ENCODE data around the gene KRT77. TPM values are rescaled to one million over a fixed set of nuclear protein-coding genes. Genes with fewer than 3 reads are reported as not detected.

The KRT77 gene
- total RNA-seq, 1 experiment from 2014 or later = not detected

- H3K4me1 Mint-ChIP-seq = no peaks in the 10 kb centered on the region
- no peak overlapping the region for H3K27ac Mint-ChIP-seq
- ChIA-PET CTCF (interaction anchor here (1.0 kb wide), 1 partner anchor 150 kb away, joined by 3 read pairs; no protein-coding TSS in a partner anchor), POLR2A (no interaction called here)
- DNase-seq (ENCODE audit: low spot score) = no peak
- peaks cover 19% of the 10 kb centered on the region for H3K27me3 Mint-ChIP-seq (ENCODE audit: low read depth)
- ATAC-seq = no peak
- H3K4me3 Mint-ChIP-seq = no peak overlapping the region
- peaks cover 5% of the 10 kb centered on the region; the same call in 1 of the 2 replicates for H3K9me3 Mint-ChIP-seq
- H3K36me3 Mint-ChIP-seq = no peaks in the 10 kb centered on the region
- TF ChIP-seq CTCF (IDR thresholded peaks at IDR 0.05) (no peak), ZNF121 (CRISPR knock-in tag; IDR thresholded peaks at IDR 0.05) (no peak), SMAD4 (CRISPR knock-in tag; IDR thresholded peaks at IDR 0.05) (no peak), SMAD3 (CRISPR knock-in tag; IDR thresholded peaks at IDR 0.05; ENCODE audit: borderline replicate concordance) (no peak), ZBTB21 (CRISPR knock-in tag; IDR thresholded peaks at IDR 0.05; ENCODE audit: borderline replicate concordance) (no peak), NR2C2 (CRISPR knock-in tag; IDR thresholded peaks at IDR 0.05) (no peak), NFATC4 (CRISPR knock-in tag; IDR thresholded peaks at IDR 0.05) (no peak), ZNF423 (CRISPR knock-in tag; IDR thresholded peaks at IDR 0.05) (no peak), ZNF671 (CRISPR knock-in tag; IDR thresholded peaks at IDR 0.05) (no peak), ATF3 (CRISPR knock-in tag; conservative IDR thresholded peaks at IDR 0.05) (no peak), E2F1 (CRISPR knock-in tag; IDR thresholded peaks at IDR 0.05) (no peak), FOXK1 (CRISPR knock-in tag; IDR thresholded peaks at IDR 0.05) (no peak), KAT7 (CRISPR knock-in tag; IDR thresholded peaks at IDR 0.05; ENCODE audit: borderline replicate concordance) (no peak)
- TF ChIP-seq, protein P1, sequence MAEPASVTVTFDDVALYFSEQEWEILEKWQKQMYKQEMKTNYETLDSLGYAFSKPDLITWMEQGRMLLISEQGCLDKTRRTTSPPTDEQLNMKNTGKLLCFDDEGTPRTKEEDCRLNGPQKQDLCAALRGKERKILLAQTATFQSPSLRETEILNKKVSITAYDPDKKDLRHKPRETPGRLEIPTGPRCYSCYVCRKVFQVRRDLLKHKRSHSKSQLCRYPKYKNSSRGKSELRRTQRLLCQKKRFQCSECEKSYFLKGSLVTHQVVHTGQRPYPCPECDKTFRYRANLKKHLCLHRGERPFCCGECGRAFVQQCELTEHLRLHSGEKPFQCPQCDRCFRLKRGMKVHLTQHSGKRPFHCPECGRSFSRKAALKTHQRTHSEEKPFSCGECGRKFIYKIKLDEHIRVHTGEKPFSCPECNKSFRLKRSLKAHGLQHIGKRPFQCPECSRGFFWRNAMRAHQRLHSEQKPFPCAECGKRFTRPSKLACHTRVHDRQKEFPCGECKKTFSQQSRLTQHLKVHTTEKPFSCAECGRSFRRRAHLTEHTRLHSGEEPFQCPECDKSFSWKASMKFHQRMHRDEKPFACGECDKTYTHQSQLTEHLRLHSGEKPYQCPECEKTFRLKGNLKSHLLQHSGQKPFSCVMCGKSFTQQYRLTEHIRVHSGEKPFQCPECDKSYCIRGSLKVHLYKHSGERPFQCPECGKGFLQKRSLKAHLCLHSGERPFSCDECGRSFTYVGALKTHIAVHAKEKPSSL (CRISPR knock-in tag; conservative IDR thresholded peaks at IDR 0.05) = no peak
- TF ChIP-seq, protein P2, sequence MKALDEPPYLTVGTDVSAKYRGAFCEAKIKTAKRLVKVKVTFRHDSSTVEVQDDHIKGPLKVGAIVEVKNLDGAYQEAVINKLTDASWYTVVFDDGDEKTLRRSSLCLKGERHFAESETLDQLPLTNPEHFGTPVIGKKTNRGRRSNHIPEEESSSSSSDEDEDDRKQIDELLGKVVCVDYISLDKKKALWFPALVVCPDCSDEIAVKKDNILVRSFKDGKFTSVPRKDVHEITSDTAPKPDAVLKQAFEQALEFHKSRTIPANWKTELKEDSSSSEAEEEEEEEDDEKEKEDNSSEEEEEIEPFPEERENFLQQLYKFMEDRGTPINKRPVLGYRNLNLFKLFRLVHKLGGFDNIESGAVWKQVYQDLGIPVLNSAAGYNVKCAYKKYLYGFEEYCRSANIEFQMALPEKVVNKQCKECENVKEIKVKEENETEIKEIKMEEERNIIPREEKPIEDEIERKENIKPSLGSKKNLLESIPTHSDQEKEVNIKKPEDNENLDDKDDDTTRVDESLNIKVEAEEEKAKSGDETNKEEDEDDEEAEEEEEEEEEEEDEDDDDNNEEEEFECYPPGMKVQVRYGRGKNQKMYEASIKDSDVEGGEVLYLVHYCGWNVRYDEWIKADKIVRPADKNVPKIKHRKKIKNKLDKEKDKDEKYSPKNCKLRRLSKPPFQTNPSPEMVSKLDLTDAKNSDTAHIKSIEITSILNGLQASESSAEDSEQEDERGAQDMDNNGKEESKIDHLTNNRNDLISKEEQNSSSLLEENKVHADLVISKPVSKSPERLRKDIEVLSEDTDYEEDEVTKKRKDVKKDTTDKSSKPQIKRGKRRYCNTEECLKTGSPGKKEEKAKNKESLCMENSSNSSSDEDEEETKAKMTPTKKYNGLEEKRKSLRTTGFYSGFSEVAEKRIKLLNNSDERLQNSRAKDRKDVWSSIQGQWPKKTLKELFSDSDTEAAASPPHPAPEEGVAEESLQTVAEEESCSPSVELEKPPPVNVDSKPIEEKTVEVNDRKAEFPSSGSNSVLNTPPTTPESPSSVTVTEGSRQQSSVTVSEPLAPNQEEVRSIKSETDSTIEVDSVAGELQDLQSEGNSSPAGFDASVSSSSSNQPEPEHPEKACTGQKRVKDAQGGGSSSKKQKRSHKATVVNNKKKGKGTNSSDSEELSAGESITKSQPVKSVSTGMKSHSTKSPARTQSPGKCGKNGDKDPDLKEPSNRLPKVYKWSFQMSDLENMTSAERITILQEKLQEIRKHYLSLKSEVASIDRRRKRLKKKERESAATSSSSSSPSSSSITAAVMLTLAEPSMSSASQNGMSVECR (CRISPR knock-in tag; IDR thresholded peaks at IDR 0.05; ENCODE audit: borderline replicate concordance) = no peak
- TF ChIP-seq, protein P3, sequence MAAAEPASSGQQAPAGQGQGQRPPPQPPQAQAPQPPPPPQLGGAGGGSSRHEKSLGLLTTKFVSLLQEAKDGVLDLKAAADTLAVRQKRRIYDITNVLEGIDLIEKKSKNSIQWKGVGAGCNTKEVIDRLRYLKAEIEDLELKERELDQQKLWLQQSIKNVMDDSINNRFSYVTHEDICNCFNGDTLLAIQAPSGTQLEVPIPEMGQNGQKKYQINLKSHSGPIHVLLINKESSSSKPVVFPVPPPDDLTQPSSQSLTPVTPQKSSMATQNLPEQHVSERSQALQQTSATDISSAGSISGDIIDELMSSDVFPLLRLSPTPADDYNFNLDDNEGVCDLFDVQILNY (CRISPR knock-in tag; IDR thresholded peaks at IDR 0.05) = no peak
These were observed 17.1 kb upstream of the KRT77 start for GRCh38 chr12:52720365-52720886.

All from WTC11 (cell line).